Colon (tissue), 2 donors: ENCODE measurements around the gene ADPRHL1.
"Not testable (repeated sequence)": the region's sequence is repeated elsewhere in the genome, so short reads cannot be mapped to it uniquely, and the experiment has no call there.

ENCODE experiments used
- FAIRE-seq: peaks from 2 replicates; lab custom pipeline; 2012; peaks lifted over from hg19 to GRCh38; lab: Jason Lieb, UNC
- donor health status: control.
- donor health status: control.

ADPRHL1 gene

GRCh38 chr13:113454936-113455335 is 1.6 kb upstream of the ADPRHL1 start:
- FAIRE-seq = no peak

- FAIRE-seq = no peak
These were observed 822 bp downstream of the ADPRHL1 start for GRCh38 chr13:113452466-113452865.

GRCh38 chr13:113451951-113452421 is 1.3 kb downstream of the ADPRHL1 start:
- FAIRE-seq = no peak

- FAIRE-seq = not testable (repeated sequence)
These were observed 2.2 kb downstream of the ADPRHL1 start for GRCh38 chr13:113450861-113451620.

- FAIRE-seq = not testable (repeated sequence)
These were observed 2.9 kb downstream of the ADPRHL1 start for GRCh38 chr13:113450348-113450744.

- no peak for FAIRE-seq
These were observed 3.5 kb downstream of the ADPRHL1 start for GRCh38 chr13:113449693-113450347.

GRCh38 chr13:113448885-113449692 is 4.2 kb downstream of the ADPRHL1 start:
- no peak for FAIRE-seq

- no peak for FAIRE-seq
These were observed 4.8 kb downstream of the ADPRHL1 start for GRCh38 chr13:113448545-113448884.

- no peak for FAIRE-seq
These were observed 5.7 kb downstream of the ADPRHL1 start for GRCh38 chr13:113447596-113447995.

GRCh38 chr13:113446488-113446854 is 6.8 kb downstream of the ADPRHL1 start:
- no peak for FAIRE-seq

- no peak for FAIRE-seq
These were observed 7.3 kb downstream of the ADPRHL1 start for GRCh38 chr13:113445791-113446487.

GRCh38 chr13:113443991-113444390 is 9.3 kb downstream of the ADPRHL1 start:
- FAIRE-seq = no peak

GRCh38 chr13:113442985-113443362 is 10.3 kb downstream of the ADPRHL1 start:
- FAIRE-seq = no peak

- FAIRE-seq = no peak
These were observed 10.8 kb downstream of the ADPRHL1 start for GRCh38 chr13:113442354-113442984.

GRCh38 chr13:113441661-113442060 is 11.6 kb downstream of the ADPRHL1 start:
- FAIRE-seq = no peak

- no peak for FAIRE-seq
These were observed 15.8 kb downstream of the ADPRHL1 start for GRCh38 chr13:113437408-113438010.

GRCh38 chr13:113436866-113437265 is 16.4 kb downstream of the ADPRHL1 start:
- not testable (repeated sequence) for FAIRE-seq

- not testable (repeated sequence) for FAIRE-seq
These were observed 17.4 kb downstream of the ADPRHL1 start for GRCh38 chr13:113435907-113436306.

- no peak for FAIRE-seq
These were observed 19.8 kb downstream of the ADPRHL1 start for GRCh38 chr13:113433391-113433916.

GRCh38 chr13:113432506-113433270 is 20.6 kb downstream of the ADPRHL1 start:
- no peak for FAIRE-seq
